Adrenal gland (tissue), 12 donors: ENCODE measurements around the gene TCP11X2. TPM values are rescaled to one million over a fixed set of nuclear protein-coding genes. Genes with fewer than 3 reads are reported as not detected.

Source experiments
- polyA plus RNA-seq, 3 donors: library from polyadenylated mRNA; stranded (reverse); fragments of 200-250 nt in 2 of 3; fragments of 350-450 nt in 1 of 3; fragmentation: Illumina TruSeq in 1 of 3; extraction: RNeasy Lipid Tissue Mini Kit (QIAGEN cat#74804) in 1 of 3; gene quantifications; one replicate each; pipeline ENCODE4 v1.2.3, GENCODE V29; 2013 to 2014
- total RNA-seq, 9 donors: library from RNA; depleted of rRNA in 4 of 9; stranded (reverse); fragments of >200 nt in 4 of 9; fragments of 120-200 nt in 1 of 9; fragmentation: NEBNext Ultra II Directional in 1 of 9; extraction: Animal tissue kit (Norgen Biotek cat#: 25700) in 1 of 9; gene quantifications; one replicate each; pipeline versions ENCODE4 v1.1.0 to v1.2.4, GENCODE V29; 2013 to 2023
- donor health status: healthy with polysubstance abuse.
- donor health status: Bipolar disorder and iron deficiency.
- donor health status: DM: yes; HTN: yes; CAD: no.
- donor health status: DM: no; HTN: no; CAD: no.
- donor health status: DM: no; HTN: no; CAD: no.
- donor health status: DM: yes; HTN: yes; CAD: no.

The TCP11X2 gene
- total and polyA plus RNA-seq, 12 donors: 0.28 to 0.37 TPM; not detected in 10

Other genes starting within 250 kb of the TCP11X2 start
- not detected for gene NXF2, start 224.6 kb downstream of the TCP11X2 start, total RNA-seq
- gene NXF2, start 224.6 kb downstream of the TCP11X2 start, polyA plus RNA-seq: under 1 TPM in 2 of 3 donors, not detected in 1; 0.24 to 0.32 TPM
- under 1 TPM in 1 of 9 donors, not detected in 8; 0.06 TPM for gene NXF2B, start 31.8 kb downstream of the TCP11X2 start, total RNA-seq
- under 1 TPM in 2 of 3 donors, not detected in 1; 0.32 to 0.34 TPM for gene NXF2B, start 31.8 kb downstream of the TCP11X2 start, polyA plus RNA-seq
- 10 to 100 TPM in 1 of 9 donors, 1 to 10 TPM in 4, under 1 TPM in 1, not detected in 3; 0.69 to 12.6 (median 1.7) TPM for gene TMSB15A, start 44.9 kb upstream of the TCP11X2 start, total RNA-seq
- gene TMSB15A, start 44.9 kb upstream of the TCP11X2 start, polyA plus RNA-seq: 1 to 10 TPM in 1 of 3 donors, under 1 TPM in 2; 0.27 to 2.5 (median 0.64) TPM
- gene ARMCX5, start 127.7 kb upstream of the TCP11X2 start, total RNA-seq: 10 to 100 TPM in 7 of 9 donors, 1 to 10 TPM in 2; 8.9 to 24.5 (median 14.4) TPM
- gene ARMCX5, start 127.7 kb upstream of the TCP11X2 start, polyA plus RNA-seq: 10 to 100 TPM in 1 of 3 donors, 1 to 10 TPM in 2; 6.4 to 21.6 (median 7.0) TPM
- 10 to 100 TPM in 8 of 9 donors, 1 to 10 TPM in 1; 3.7 to 46.7 (median 14.8) TPM for gene GPRASP1, start 179.7 kb upstream of the TCP11X2 start, total RNA-seq
- 10 to 100 TPM; 15.0 to 30.2 (median 27.3) TPM for gene GPRASP1, start 179.7 kb upstream of the TCP11X2 start, polyA plus RNA-seq
- 10 to 100 TPM in 8 of 9 donors, 1 to 10 TPM in 1; 9.2 to 58.9 (median 21.0) TPM for gene GPRASP2, start 240.6 kb upstream of the TCP11X2 start, total RNA-seq
- 10 to 100 TPM in 2 of 3 donors, 1 to 10 TPM in 1; 6.9 to 35.8 (median 10.9) TPM for gene GPRASP2, start 240.6 kb upstream of the TCP11X2 start, polyA plus RNA-seq
- gene GPRASP3, start 248.9 kb upstream of the TCP11X2 start, total RNA-seq: 10 to 100 TPM in 1 of 9 donors, 1 to 10 TPM in 8; 3.6 to 10.8 (median 7.2) TPM
- gene GPRASP3, start 248.9 kb upstream of the TCP11X2 start, polyA plus RNA-seq: 1 to 10 TPM in 2 of 3 donors, under 1 TPM in 1; 0.77 to 6.9 (median 1.4) TPM